Fibroblast of skin of abdomen (primary cell): ENCODE results near the gene CASKIN1. TPM values are rescaled to one million over a fixed set of nuclear protein-coding genes. Genes with fewer than 3 reads are reported as not detected.
"Not testable (repeated sequence)": the region's sequence is repeated elsewhere in the genome, so short reads cannot be mapped to it uniquely, and the experiment has no call there.

Source experiments
- DNase-seq: peaks from one replicate; pipeline ENCODE4 v3.0.0-alpha.2; 2013
- polyA plus RNA-seq, 2 experiments: library from polyadenylated mRNA; unstranded; fragments of 120-200 nt; gene quantifications; one replicate each; pipeline ENCODE4 v1.2.1, GENCODE V29; 2013; ENCODE audit not compliant: insufficient read length in 2 of 2

The CASKIN1 gene
- 0.06 TPM for polyA plus RNA-seq (2013, experiment 1 of 2; ENCODE audit: insufficient read length)
- polyA plus RNA-seq (2013, experiment 2 of 2; ENCODE audit: insufficient read length): 0.07 TPM

- DNase-seq: no peak
Observed at GRCh38 chr16:2196162-2196980, at the start of gene CASKIN1. CASKIN1 (minus strand) TSS chr16:2196605; CDS start chr16:2196432, 173 bp downstream.

GRCh38 chr16:2244926-2245795 is 48.8 kb upstream of the CASKIN1 start:
- no peak for DNase-seq

- no peak for DNase-seq
Observed at GRCh38 chr16:2244301-2244700, 47.9 kb upstream of the CASKIN1 start.

- no peak for DNase-seq
Observed at GRCh38 chr16:2243781-2244180, 47.4 kb upstream of the CASKIN1 start.

- DNase-seq: no peak
Observed at GRCh38 chr16:2243031-2243528, 46.7 kb upstream of the CASKIN1 start.

GRCh38 chr16:2242598-2242997 is 46.2 kb upstream of the CASKIN1 start:
- no peak for DNase-seq

GRCh38 chr16:2240331-2240730 is 43.9 kb upstream of the CASKIN1 start:
- not testable (repeated sequence) for DNase-seq

GRCh38 chr16:2238838-2239675 is 42.7 kb upstream of the CASKIN1 start:
- DNase-seq: no peak

- DNase-seq: no peak
Observed at GRCh38 chr16:2238150-2238837, 41.9 kb upstream of the CASKIN1 start.

GRCh38 chr16:2237493-2238149 is 41.2 kb upstream of the CASKIN1 start:
- DNase-seq: no peak

- no peak for DNase-seq
Observed at GRCh38 chr16:2237102-2237482, 40.7 kb upstream of the CASKIN1 start.

- no peak for DNase-seq
Observed at GRCh38 chr16:2236337-2237101, 40.1 kb upstream of the CASKIN1 start, which contains the start of gene DNASE1L2. DNASE1L2 (plus strand) TSS chr16:2236444; CDS start chr16:2236817, 373 bp downstream.

- DNase-seq: no peak
Observed at GRCh38 chr16:2235695-2236336, 39.4 kb upstream of the CASKIN1 start.

- no peak for DNase-seq
Observed at GRCh38 chr16:2235234-2235651, 38.8 kb upstream of the CASKIN1 start.

GRCh38 chr16:2234813-2235170 is 38.4 kb upstream of the CASKIN1 start:
- no peak for DNase-seq

- DNase-seq: no peak
Observed at GRCh38 chr16:2233872-2234812, 37.7 kb upstream of the CASKIN1 start.

- DNase-seq: no peak
Observed at GRCh38 chr16:2233046-2233775, 36.8 kb upstream of the CASKIN1 start.
